NB4 (cell line): ENCODE measurements around the gene CHERP.

ENCODE experiments used
- POLR2A ChIP-seq: IDR thresholded peaks from 2 replicates; pipeline ENCODE4 v1.6.1; 2011; ENCODE audit warnings: mild to moderate bottlenecking; ENCODE audit not compliant: insufficient read length; ENCODE audit errors: extremely low read depth
- TF ChIP-seq, protein P1 (sequence below): IDR thresholded peaks from one replicate; pipeline ENCODE4 v1.5.1; 2012; ENCODE audit warnings: low read depth, low read length

DNA sequence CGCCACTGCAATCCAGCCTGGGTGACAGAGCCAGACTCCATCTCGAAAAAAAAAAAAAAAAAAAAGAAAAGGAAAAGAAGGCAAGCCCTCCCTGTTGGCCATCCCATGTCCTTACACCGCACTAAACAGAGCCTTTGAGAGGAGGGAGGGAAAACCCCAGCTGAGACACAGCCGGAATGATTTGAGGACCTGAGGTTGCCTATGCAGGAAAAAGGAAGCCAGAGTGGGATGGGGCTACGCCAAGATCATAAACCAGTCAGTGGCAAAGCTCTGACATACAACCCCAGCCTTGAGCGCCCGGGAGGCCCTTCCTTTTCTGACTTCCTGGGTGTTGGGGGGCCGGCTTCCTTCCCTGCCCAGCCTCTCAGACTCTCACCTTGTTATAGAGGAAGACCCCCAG is 12.5 kb upstream of the CHERP start:
- no peak for TF ChIP-seq POLR2A
- TF ChIP-seq, protein P1, sequence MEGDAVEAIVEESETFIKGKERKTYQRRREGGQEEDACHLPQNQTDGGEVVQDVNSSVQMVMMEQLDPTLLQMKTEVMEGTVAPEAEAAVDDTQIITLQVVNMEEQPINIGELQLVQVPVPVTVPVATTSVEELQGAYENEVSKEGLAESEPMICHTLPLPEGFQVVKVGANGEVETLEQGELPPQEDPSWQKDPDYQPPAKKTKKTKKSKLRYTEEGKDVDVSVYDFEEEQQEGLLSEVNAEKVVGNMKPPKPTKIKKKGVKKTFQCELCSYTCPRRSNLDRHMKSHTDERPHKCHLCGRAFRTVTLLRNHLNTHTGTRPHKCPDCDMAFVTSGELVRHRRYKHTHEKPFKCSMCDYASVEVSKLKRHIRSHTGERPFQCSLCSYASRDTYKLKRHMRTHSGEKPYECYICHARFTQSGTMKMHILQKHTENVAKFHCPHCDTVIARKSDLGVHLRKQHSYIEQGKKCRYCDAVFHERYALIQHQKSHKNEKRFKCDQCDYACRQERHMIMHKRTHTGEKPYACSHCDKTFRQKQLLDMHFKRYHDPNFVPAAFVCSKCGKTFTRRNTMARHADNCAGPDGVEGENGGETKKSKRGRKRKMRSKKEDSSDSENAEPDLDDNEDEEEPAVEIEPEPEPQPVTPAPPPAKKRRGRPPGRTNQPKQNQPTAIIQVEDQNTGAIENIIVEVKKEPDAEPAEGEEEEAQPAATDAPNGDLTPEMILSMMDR, result no peak
